Measurements from ENCODE around the gene TGFA.

- no peak for TF ChIP-seq CTCF (tag by site-specific recombination; IDR thresholded peaks at IDR 0.05)
- TF ChIP-seq ZNF354C (tag by site-specific recombination; IDR thresholded peaks at IDR 0.05; ENCODE audit: borderline replicate concordance, low read depth): no peak
- no peak for TF ChIP-seq ZBTB6 (tag by site-specific recombination; IDR thresholded peaks at IDR 0.05)
- TF ChIP-seq SALL2 (tag by site-specific recombination; IDR thresholded peaks at IDR 0.05; ENCODE audit: borderline replicate concordance): no peak
- no peak for TF ChIP-seq ZNF148 (tag by site-specific recombination; IDR thresholded peaks at IDR 0.05; ENCODE audit: borderline replicate concordance)
- TF ChIP-seq YY1 (tag by site-specific recombination; IDR thresholded peaks at IDR 0.05): no peak
- TF ChIP-seq KLF9 (tag by site-specific recombination; IDR thresholded peaks at IDR 0.05; ENCODE audit: low read depth): no peak
- no peak for TF ChIP-seq REST (tag by site-specific recombination; IDR thresholded peaks at IDR 0.05)
- no peak for TF ChIP-seq ZNF521 (tag by site-specific recombination; IDR thresholded peaks at IDR 0.05)
- TF ChIP-seq ZNF629 (tag by site-specific recombination; IDR thresholded peaks at IDR 0.05): no peak
- TF ChIP-seq ZNF776 (tag by site-specific recombination; IDR thresholded peaks at IDR 0.05; ENCODE audit: borderline replicate concordance): no peak
Observed at GRCh38 chr2:70503896-70504295, 49.7 kb downstream of the TGFA start.

All from HEK293 (cell line).